Endometrial microvascular endothelial cells (primary cell): Measurements from ENCODE around the gene ATP2A3. TPM values are rescaled to one million over a fixed set of nuclear protein-coding genes. Genes with fewer than 3 reads are reported as not detected.
"Not testable (repeated sequence)": the region's sequence is repeated elsewhere in the genome, so short reads cannot be mapped to it uniquely, and the experiment has no call there.

Experiments
- in situ Hi-C: cut with HindIII; loops from 2 replicates; pipeline ENCODE4 v1.10.0; 2017; ENCODE audit warnings: low sequenced_read_pairs, low pct_unique_long_range_greater_than_20kb; ENCODE audit errors: inconsistent ontology term
- total RNA-seq: library from RNA; depleted of rRNA; stranded (reverse); fragments of >200 nt; gene quantifications from one replicate; pipeline ENCODE4 v1.2.3, GENCODE V29; 2015; ENCODE audit errors: inconsistent ontology term

ATP2A3 gene
- total RNA-seq, 1 donor from 2014 or later: 0.84 TPM

- in situ Hi-C loops: no loop called here
These were observed 29.4 kb upstream of the ATP2A3 start for GRCh38 chr17:3993493-3994220.

- in situ Hi-C loops: no loop called here
These were observed 28.1 kb upstream of the ATP2A3 start for GRCh38 chr17:3992370-3992769.

- in situ Hi-C loops: not testable (repeated sequence)
These were observed 27.5 kb upstream of the ATP2A3 start for GRCh38 chr17:3991699-3992098.

GRCh38 chr17:3990386-3991127 lies 26.3 kb upstream of the ATP2A3 start:
- in situ Hi-C loops: no loop called here

GRCh38 chr17:3989041-3989886 lies 25.0 kb upstream of the ATP2A3 start:
- in situ Hi-C loops: no loop called here

GRCh38 chr17:3988297-3989040 lies 24.2 kb upstream of the ATP2A3 start:
- in situ Hi-C loops: no loop called here

GRCh38 chr17:3986939-3987335 lies 22.7 kb upstream of the ATP2A3 start:
- in situ Hi-C loops: no loop called here

- in situ Hi-C loops: no loop called here
These were observed 22.2 kb upstream of the ATP2A3 start for GRCh38 chr17:3986270-3986938.

GRCh38 chr17:3985846-3986245 lies 21.6 kb upstream of the ATP2A3 start:
- in situ Hi-C loops: no loop called here

GRCh38 chr17:3983606-3984484 lies 19.6 kb upstream of the ATP2A3 start:
- in situ Hi-C loops: no loop called here

GRCh38 chr17:3982541-3983017 lies 18.3 kb upstream of the ATP2A3 start:
- in situ Hi-C loops: no loop called here

- in situ Hi-C loops: no loop called here
These were observed 17.9 kb upstream of the ATP2A3 start for GRCh38 chr17:3982113-3982512.

GRCh38 chr17:3981455-3981854 lies 17.2 kb upstream of the ATP2A3 start:
- in situ Hi-C loops: no loop called here

GRCh38 chr17:3980381-3981014 lies 16.3 kb upstream of the ATP2A3 start:
- in situ Hi-C loops: no loop called here

- in situ Hi-C loops: no loop called here
These were observed 15.0 kb upstream of the ATP2A3 start for GRCh38 chr17:3979290-3979611.

GRCh38 chr17:3978421-3979289 lies 14.4 kb upstream of the ATP2A3 start:
- in situ Hi-C loops: no loop called here
